A549 (cell line): ENCODE measurements around the gene SLC6A20. TPM values are rescaled to one million over a fixed set of nuclear protein-coding genes. Genes with fewer than 3 reads are reported as not detected.

Experiments
- ATAC-seq, 2 experiments: fragments of 200-7000 bp in 1 of 2; fragments of >200 bp in 1 of 2; cut with Nextera tagmentation in 1 of 2; cut with Tn5 transposase in 1 of 2; 3 replicates each; pipeline versions ENCODE4 v1.8.0 to v1.9.1; 2018 to 2020; ENCODE audit warnings: mild to moderate bottlenecking in 1 of 2, moderate library complexity in 1 of 2
- CTCF ChIA-PET: fragments of 300-600 bp; sonication (Branson Sonifier 250); formaldehyde crosslinking; extraction: SDS; loops from one replicate; lab custom pipeline; 2021; ENCODE audit warnings: antibody characterized with exemption, inconsistent platforms; lab: Yijun Ruan, JAX
- POLR2A ChIA-PET: fragments of 350-600 bp; formaldehyde crosslinking; extraction: SDS; loops from one replicate; lab custom pipeline; 2021; ENCODE audit warnings: antibody characterized with exemption, inconsistent platforms; lab: Yijun Ruan, JAX
- DNase-seq, 2 experiments: peaks; one replicate each; pipeline versions ENCODE4 v3.0.0 to v3.0.0-alpha.2; 2011 to 2016; ENCODE audit warnings: low read depth in 1 of 2, low spot score in 1 of 2
- FAIRE-seq: peaks from 2 replicates; lab custom pipeline; 2011; peaks lifted over from hg19 to GRCh38; lab: Jason Lieb, UNC
- H3K27ac ChIP-seq, 2 experiments: fragments of >200 bp; sonication (Bioruptor Twin); formaldehyde crosslinking; 3 replicates each; pipeline ENCODE4 v1.5.1; 2016 to 2017
- H3K4me1 ChIP-seq: fragments of >200 bp; sonication (Bioruptor Twin); formaldehyde crosslinking; 3 replicates; pipeline ENCODE4 v1.6.1; 2016
- H3K4me2 ChIP-seq: fragments of >200 bp; sonication (Bioruptor Twin); formaldehyde crosslinking; 3 replicates; pipeline ENCODE4 v1.6.1; 2016
- H3K4me3 ChIP-seq: fragments of >200 bp; sonication (Bioruptor Twin); formaldehyde crosslinking; 3 replicates; pipeline ENCODE4 v1.5.1; 2016
- H3K9me3 ChIP-seq: fragments of >200 bp; sonication (Bioruptor Twin); formaldehyde crosslinking; 3 replicates; pipeline ENCODE4 v1.6.1; 2016
- CBX2 ChIP-seq: fragments of 200-600 bp; sonication (generic); IDR thresholded peaks from 2 replicates; pipeline ENCODE4 v1.6.1; 2016; ENCODE audit warnings: low read depth, mild to moderate bottlenecking, borderline replicate concordance
- CEBPB ChIP-seq, 2 experiments: fragments of >200 bp in 1 of 2; sonication (Bioruptor Twin) in 1 of 2; formaldehyde crosslinking in 1 of 2; IDR thresholded peaks; 2 replicates each; pipeline ENCODE4 v1.6.1; 2012 to 2016
- CHD2 ChIP-seq: fragments of 150-350 bp; IDR thresholded peaks from 2 replicates; pipeline ENCODE4 v1.6.1; 2014; ENCODE audit warnings: low read length; ENCODE audit not compliant: partially characterized antibody
- CTCF ChIP-seq: fragments of >200 bp; sonication (Bioruptor Twin); formaldehyde crosslinking; IDR thresholded peaks from 3 replicates; pipeline ENCODE4 v1.5.1; 2016
- EHF ChIP-seq: fragments of 250-450 bp; sonication (Bioruptor Pico); IDR thresholded peaks from 2 replicates; pipeline ENCODE4 v1.5.0; 2020; ENCODE audit warnings: mild to moderate bottlenecking
- EHMT2 ChIP-seq: fragments of 200-600 bp; sonication (generic); IDR thresholded peaks from 2 replicates; pipeline ENCODE4 v1.6.1; 2016; ENCODE audit warnings: antibody characterized with exemption, low read depth, mild to moderate bottlenecking, moderate library complexity
- ESRRA ChIP-seq: fragments of 150-350 bp; IDR thresholded peaks from 2 replicates; pipeline ENCODE4 v1.6.1; 2014; ENCODE audit warnings: mild to moderate bottlenecking, low read length, borderline replicate concordance
- HEYL ChIP-seq: fragments of 250-450 bp; sonication (Bioruptor Pico); IDR thresholded peaks from 2 replicates; pipeline ENCODE4 v1.8.0; 2021; ENCODE audit warnings: mild to moderate bottlenecking, moderate library complexity
- HOXB13 ChIP-seq: fragments of 250-450 bp; sonication (Bioruptor Pico); IDR thresholded peaks from 2 replicates; pipeline ENCODE4 v1.5.0; 2020; ENCODE audit warnings: low read depth, mild to moderate bottlenecking, moderate library complexity
- HOXB5 ChIP-seq: fragments of 250-450 bp; sonication (Bioruptor Pico); IDR thresholded peaks from 2 replicates; pipeline ENCODE4 v1.5.0; 2020; ENCODE audit warnings: mild to moderate bottlenecking, moderate library complexity
- KDM1A ChIP-seq: fragments of 200-600 bp; sonication (generic); IDR thresholded peaks from 2 replicates; pipeline ENCODE4 v1.6.1; 2016; ENCODE audit warnings: low read depth, mild to moderate bottlenecking
- NPAS2 ChIP-seq: fragments of 250-450 bp; sonication (Bioruptor Pico); IDR thresholded peaks from 2 replicates; pipeline ENCODE4 v1.8.0; 2022; ENCODE audit warnings: mild to moderate bottlenecking, moderate library complexity, borderline replicate concordance
- RAD21 ChIP-seq, 2 experiments: fragments of >200 bp in 1 of 2; sonication (Bioruptor Twin) in 1 of 2; formaldehyde crosslinking in 1 of 2; IDR thresholded peaks in 1 of 2; conservative IDR thresholded peaks in 1 of 2; 2 replicates in 1 of 2; 3 replicates in 1 of 2; pipeline ENCODE4 v1.6.1; 2012 to 2018; ENCODE audit warnings: inconsistent platforms in 1 of 2
- RCOR1 ChIP-seq: fragments of 150-350 bp; IDR thresholded peaks from 2 replicates; pipeline ENCODE4 v1.6.1; 2014; ENCODE audit warnings: antibody characterized with exemption, low read length, low read depth
- SMC3 ChIP-seq: fragments of >200 bp; sonication (Bioruptor Twin); formaldehyde crosslinking; IDR thresholded peaks from 3 replicates; pipeline ENCODE4 v1.6.1; 2018; ENCODE audit warnings: inconsistent platforms
- ZNF302 ChIP-seq: fragments of 250-450 bp; sonication (Bioruptor Pico); IDR thresholded peaks from 2 replicates; pipeline ENCODE4 v1.9.0; 2021; ENCODE audit warnings: inconsistent platforms, mild to moderate bottlenecking, moderate library complexity
- WGBS: methylation state at CpG from one replicate; pipeline ENCODE4 v1.1.6; 2017; ENCODE audit errors: missing lambda C conversion rate; 5-methylcytosine and 5-hydroxymethylcytosine counted together
- polyA plus RNA-seq, 4 experiments: library from polyadenylated mRNA; depleted of rRNA in 3 of 4; stranded (reverse); fragments of >200 nt; fragmentation: RNase III in 1 of 4; extraction: RNeasy Plus Mini Kit Qiagen cat#74134 plus additional on column Dnase treatment in 1 of 4; gene quantifications; 2 replicates in 3 of 4; 3 replicates in 1 of 4; pipeline ENCODE4 v1.2.3, GENCODE V29; 2011 to 2017
- TF ChIP-seq, protein P1 (sequence below): fragments of >200 bp; sonication (Bioruptor Twin); formaldehyde crosslinking; IDR thresholded peaks from 3 replicates; pipeline ENCODE4 v1.6.1; 2016
- TF ChIP-seq, protein P2 (sequence below): IDR thresholded peaks from 2 replicates; pipeline ENCODE4 v1.6.1; 2012; ENCODE audit warnings: low read depth, borderline replicate concordance
- TF ChIP-seq, protein P3 (sequence below): fragments of 150-350 bp; IDR thresholded peaks from 2 replicates; pipeline ENCODE4 v1.6.1; 2014; ENCODE audit warnings: low read depth, mild to moderate bottlenecking, low read length

Gene SLC6A20
- polyA plus RNA-seq, 2 of the 4 experiments (the other 2 are of a cell fraction) = not detected

- POLR2A ChIA-PET = no interaction called here
These were observed 80.4 kb downstream of the SLC6A20 start for GRCh38 chr3:45715945-45716344.

GRCh38 chr3:45712434-45713110, 83.8 kb downstream of the SLC6A20 start:
- no peaks in the 10 kb centered on the region for H3K4me1 ChIP-seq
- no peak for TF ChIP-seq HEYL
- TF ChIP-seq, protein P1, sequence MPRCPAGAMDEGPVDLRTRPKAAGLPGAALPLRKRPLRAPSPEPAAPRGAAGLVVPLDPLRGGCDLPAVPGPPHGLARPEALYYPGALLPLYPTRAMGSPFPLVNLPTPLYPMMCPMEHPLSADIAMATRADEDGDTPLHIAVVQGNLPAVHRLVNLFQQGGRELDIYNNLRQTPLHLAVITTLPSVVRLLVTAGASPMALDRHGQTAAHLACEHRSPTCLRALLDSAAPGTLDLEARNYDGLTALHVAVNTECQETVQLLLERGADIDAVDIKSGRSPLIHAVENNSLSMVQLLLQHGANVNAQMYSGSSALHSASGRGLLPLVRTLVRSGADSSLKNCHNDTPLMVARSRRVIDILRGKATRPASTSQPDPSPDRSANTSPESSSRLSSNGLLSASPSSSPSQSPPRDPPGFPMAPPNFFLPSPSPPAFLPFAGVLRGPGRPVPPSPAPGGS = no peak
- H3K4me2 ChIP-seq = no peak overlapping the region
- FAIRE-seq (no peak), DNase-seq (no peak), ATAC-seq (no peak)
- no peak overlapping the region for H3K27ac ChIP-seq
- ChIA-PET POLR2A (interaction anchor here (0.6 kb wide), 1 partner anchor 196 kb away, joined by 3 read pairs; no protein-coding TSS in a partner anchor), CTCF (interaction anchor here (1.5 kb wide), 1 partner anchor 201 kb away, joined by 3 read pairs; no protein-coding TSS in a partner anchor)
- H3K4me3 ChIP-seq = no peak overlapping the region
- WGBS = 96% methylated on average over 6 of the region's 7 CpGs
- H3K9me3 ChIP-seq = no peaks in the 10 kb centered on the region

More at GRCh38 chr3:45715945-45716344, 80.4 kb downstream of the SLC6A20 start:
- 45% methylated on average over 2 of the region's 2 CpGs for WGBS
- Histone ChIP-seq H3K4me1 (no peaks in the 10 kb centered on the region), H3K9me3 (no peaks in the 10 kb centered on the region), H3K4me3 (no peak overlapping the region), H3K4me2 (no peak overlapping the region), H3K27ac (no peak overlapping the region)
- CTCF ChIA-PET = no interaction called here
- FAIRE-seq (no peak), ATAC-seq (no peak), DNase-seq (no peak)
- no peak for TF ChIP-seq HOXB5 (CRISPR knock-in tag)
- TF ChIP-seq RCOR1 = no peak
- TF ChIP-seq CHD2 = no peak
- no peak for TF ChIP-seq ZNF302
- no peak for TF ChIP-seq HOXB13 (CRISPR knock-in tag)
- TF ChIP-seq, protein P2, sequence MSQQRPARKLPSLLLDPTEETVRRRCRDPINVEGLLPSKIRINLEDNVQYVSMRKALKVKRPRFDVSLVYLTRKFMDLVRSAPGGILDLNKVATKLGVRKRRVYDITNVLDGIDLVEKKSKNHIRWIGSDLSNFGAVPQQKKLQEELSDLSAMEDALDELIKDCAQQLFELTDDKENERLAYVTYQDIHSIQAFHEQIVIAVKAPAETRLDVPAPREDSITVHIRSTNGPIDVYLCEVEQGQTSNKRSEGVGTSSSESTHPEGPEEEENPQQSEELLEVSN = no peak
- TF ChIP-seq NPAS2 (CRISPR knock-in tag) = no peak
- TF ChIP-seq SMC3 = no peak
- TF ChIP-seq EHMT2 = no peak
- TF ChIP-seq CEBPB (IDR thresholded peaks at IDR 0.05) = no peak
- TF ChIP-seq KDM1A = no peak
- TF ChIP-seq, protein P3, sequence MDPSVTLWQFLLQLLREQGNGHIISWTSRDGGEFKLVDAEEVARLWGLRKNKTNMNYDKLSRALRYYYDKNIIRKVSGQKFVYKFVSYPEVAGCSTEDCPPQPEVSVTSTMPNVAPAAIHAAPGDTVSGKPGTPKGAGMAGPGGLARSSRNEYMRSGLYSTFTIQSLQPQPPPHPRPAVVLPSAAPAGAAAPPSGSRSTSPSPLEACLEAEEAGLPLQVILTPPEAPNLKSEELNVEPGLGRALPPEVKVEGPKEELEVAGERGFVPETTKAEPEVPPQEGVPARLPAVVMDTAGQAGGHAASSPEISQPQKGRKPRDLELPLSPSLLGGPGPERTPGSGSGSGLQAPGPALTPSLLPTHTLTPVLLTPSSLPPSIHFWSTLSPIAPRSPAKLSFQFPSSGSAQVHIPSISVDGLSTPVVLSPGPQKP = no peak
- no peak for TF ChIP-seq CBX2
- no peak for TF ChIP-seq RAD21 (conservative IDR thresholded peaks at IDR 0.05 in 1 of 2, IDR thresholded peaks at IDR 0.05 in 1 of 2)
- no peak for TF ChIP-seq CTCF
- TF ChIP-seq EHF (CRISPR knock-in tag) = no peak
- TF ChIP-seq ESRRA = no peak
